ENCODE data around the gene CCDC102A. TPM values are rescaled to one million over a fixed set of nuclear protein-coding genes. Genes with fewer than 3 reads are reported as not detected.

Gene CCDC102A
- total RNA-seq, 1 experiment from 2014 or later, result 5.2 TPM

DNA sequence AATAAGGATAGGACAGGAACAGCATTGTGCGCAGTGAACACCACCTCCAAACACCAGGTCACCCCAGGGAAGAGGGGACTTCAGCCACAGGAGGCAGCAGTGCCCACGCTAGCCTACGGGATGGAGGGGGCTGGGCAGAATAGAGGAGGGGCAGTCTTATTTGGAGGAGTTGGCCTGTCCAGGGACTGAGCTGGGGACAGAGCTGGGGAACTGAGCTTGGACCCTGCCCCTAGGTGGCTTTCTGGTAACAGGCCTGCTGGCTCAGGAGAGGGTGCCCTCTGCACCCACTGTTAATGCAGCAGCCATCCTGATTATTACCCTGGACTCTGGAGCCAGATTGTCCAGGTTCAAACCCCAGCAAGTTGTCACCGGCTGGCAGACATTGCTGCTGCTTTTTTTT, 9.3 kb downstream of the CCDC102A start (continued):
- no peak for TF ChIP-seq ZNF423 (CRISPR knock-in tag; IDR thresholded peaks at IDR 0.05)
- TF ChIP-seq SMAD3 (CRISPR knock-in tag; IDR thresholded peaks at IDR 0.05; ENCODE audit: borderline replicate concordance), result no peak

DNA sequence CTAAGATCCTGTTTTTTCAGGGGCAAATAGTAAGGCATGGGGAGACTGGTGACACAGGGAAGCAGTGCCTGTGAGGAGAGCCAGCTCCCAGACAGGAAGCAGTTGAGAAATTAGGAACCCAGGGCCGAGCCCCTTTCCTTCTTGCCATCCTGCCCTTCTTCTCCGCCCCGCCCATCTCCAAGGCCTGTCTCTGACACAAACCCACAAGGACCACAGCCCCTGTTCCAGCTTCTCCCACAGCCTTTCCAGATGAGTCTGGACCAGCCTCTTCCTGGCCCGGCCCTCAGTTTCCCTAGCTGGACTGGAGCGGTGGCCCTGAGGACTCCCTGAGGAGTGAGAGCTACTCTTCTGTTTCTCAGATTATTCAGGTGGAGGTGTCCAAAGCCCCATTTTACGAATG, 9.9 kb downstream of the CCDC102A start:
- POLR2A ChIA-PET, result no interaction called here
- CTCF ChIA-PET, result interaction anchor here (0.5 to 3.6 kb wide), 5 partner anchors 10 to 282 kb away, joined by 3 to 38 read pairs (median 9); partner anchors contain the start of genes ARL2BP, CCDC102A and POLR2C

DNA sequence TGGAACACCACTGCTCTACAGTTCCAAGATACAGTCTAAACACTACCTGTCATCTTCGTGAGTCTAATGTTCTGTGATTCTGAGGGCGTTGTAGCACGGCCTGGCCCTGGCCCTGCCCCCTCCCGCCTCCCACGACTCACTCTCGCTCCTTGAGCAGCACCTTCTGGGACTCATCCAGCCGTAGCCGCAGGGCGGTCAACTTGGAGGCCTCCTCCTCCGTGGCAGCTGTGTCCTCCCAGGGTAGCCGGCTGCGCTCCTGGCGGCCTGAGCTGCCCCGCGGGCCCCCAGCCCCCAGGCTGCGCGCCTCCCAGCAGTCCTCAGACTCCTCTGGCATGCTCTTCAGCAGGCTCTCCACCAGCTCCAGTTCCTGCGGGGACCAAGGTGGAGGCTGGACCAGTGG, 10.6 kb downstream of the CCDC102A start:
- DNase-seq (ENCODE audit: low spot score), result no peak
- POLR2A ChIA-PET, result no interaction called here
- H3K9me3 Mint-ChIP-seq, result no peaks in the 10 kb centered on the region
- peaks cover 30% of the 10 kb centered on the region for H3K4me1 Mint-ChIP-seq
- no peak overlapping the region for H3K27ac Mint-ChIP-seq
- CTCF ChIA-PET, result interaction anchor here (0.7 to 3.6 kb wide), 3 partner anchors 11 to 64 kb away, joined by 4 to 22 read pairs (median 9); partner anchors contain the start of genes CCDC102A and POLR2C
- no peak for ATAC-seq
- TF ChIP-seq ZNF219 (CRISPR knock-in tag; IDR thresholded peaks at IDR 0.05; ENCODE audit: borderline replicate concordance) (no peak), SP1 (CRISPR knock-in tag; conservative IDR thresholded peaks at IDR 0.05) (no peak), NFATC4 (CRISPR knock-in tag; IDR thresholded peaks at IDR 0.05) (no peak)
- no peaks in the 10 kb centered on the region for H3K36me3 Mint-ChIP-seq
- peaks cover 26% of the 10 kb centered on the region for H3K27me3 Mint-ChIP-seq (ENCODE audit: low read depth)
- no peak overlapping the region for H3K4me3 Mint-ChIP-seq

More for the DNA sequence above, 9.9 kb downstream of the CCDC102A start:
- H3K27me3 Mint-ChIP-seq (ENCODE audit: low read depth), result peaks cover 29% of the 10 kb centered on the region
- peaks cover 38% of the 10 kb centered on the region for H3K4me1 Mint-ChIP-seq
- no peaks in the 10 kb centered on the region for H3K36me3 Mint-ChIP-seq
- TF ChIP-seq, protein P1, sequence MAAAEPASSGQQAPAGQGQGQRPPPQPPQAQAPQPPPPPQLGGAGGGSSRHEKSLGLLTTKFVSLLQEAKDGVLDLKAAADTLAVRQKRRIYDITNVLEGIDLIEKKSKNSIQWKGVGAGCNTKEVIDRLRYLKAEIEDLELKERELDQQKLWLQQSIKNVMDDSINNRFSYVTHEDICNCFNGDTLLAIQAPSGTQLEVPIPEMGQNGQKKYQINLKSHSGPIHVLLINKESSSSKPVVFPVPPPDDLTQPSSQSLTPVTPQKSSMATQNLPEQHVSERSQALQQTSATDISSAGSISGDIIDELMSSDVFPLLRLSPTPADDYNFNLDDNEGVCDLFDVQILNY (CRISPR knock-in tag; IDR thresholded peaks at IDR 0.05), result no peak
- no peak for TF ChIP-seq ETV6 (CRISPR knock-in tag; IDR thresholded peaks at IDR 0.05)
- TF ChIP-seq TEAD4 (CRISPR knock-in tag; IDR thresholded peaks at IDR 0.05), result no peak
- TF ChIP-seq, protein P2, sequence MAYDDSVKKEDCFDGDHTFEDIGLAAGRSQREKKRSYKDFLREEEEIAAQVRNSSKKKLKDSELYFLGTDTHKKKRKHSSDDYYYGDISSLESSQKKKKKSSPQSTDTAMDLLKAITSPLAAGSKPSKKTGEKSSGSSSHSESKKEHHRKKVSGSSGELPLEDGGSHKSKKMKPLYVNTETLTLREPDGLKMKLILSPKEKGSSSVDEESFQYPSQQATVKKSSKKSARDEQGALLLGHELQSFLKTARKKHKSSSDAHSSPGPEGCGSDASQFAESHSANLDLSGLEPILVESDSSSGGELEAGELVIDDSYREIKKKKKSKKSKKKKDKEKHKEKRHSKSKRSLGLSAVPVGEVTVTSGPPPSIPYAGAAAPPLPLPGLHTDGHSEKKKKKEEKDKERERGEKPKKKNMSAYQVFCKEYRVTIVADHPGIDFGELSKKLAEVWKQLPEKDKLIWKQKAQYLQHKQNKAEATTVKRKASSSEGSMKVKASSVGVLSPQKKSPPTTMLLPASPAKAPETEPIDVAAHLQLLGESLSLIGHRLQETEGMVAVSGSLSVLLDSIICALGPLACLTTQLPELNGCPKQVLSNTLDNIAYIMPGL (CRISPR knock-in tag; IDR thresholded peaks at IDR 0.05), result no peak
- no peak for TF ChIP-seq NFATC4 (CRISPR knock-in tag; IDR thresholded peaks at IDR 0.05)
- TF ChIP-seq FOXP1 (CRISPR knock-in tag; IDR thresholded peaks at IDR 0.05; ENCODE audit: borderline replicate concordance), result no peak
- TF ChIP-seq, protein P3, sequence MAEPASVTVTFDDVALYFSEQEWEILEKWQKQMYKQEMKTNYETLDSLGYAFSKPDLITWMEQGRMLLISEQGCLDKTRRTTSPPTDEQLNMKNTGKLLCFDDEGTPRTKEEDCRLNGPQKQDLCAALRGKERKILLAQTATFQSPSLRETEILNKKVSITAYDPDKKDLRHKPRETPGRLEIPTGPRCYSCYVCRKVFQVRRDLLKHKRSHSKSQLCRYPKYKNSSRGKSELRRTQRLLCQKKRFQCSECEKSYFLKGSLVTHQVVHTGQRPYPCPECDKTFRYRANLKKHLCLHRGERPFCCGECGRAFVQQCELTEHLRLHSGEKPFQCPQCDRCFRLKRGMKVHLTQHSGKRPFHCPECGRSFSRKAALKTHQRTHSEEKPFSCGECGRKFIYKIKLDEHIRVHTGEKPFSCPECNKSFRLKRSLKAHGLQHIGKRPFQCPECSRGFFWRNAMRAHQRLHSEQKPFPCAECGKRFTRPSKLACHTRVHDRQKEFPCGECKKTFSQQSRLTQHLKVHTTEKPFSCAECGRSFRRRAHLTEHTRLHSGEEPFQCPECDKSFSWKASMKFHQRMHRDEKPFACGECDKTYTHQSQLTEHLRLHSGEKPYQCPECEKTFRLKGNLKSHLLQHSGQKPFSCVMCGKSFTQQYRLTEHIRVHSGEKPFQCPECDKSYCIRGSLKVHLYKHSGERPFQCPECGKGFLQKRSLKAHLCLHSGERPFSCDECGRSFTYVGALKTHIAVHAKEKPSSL (CRISPR knock-in tag; conservative IDR thresholded peaks at IDR 0.05), result no peak
- no peak for TF ChIP-seq EMX1 (CRISPR knock-in tag; IDR thresholded peaks at IDR 0.05)
- TF ChIP-seq, protein P4, sequence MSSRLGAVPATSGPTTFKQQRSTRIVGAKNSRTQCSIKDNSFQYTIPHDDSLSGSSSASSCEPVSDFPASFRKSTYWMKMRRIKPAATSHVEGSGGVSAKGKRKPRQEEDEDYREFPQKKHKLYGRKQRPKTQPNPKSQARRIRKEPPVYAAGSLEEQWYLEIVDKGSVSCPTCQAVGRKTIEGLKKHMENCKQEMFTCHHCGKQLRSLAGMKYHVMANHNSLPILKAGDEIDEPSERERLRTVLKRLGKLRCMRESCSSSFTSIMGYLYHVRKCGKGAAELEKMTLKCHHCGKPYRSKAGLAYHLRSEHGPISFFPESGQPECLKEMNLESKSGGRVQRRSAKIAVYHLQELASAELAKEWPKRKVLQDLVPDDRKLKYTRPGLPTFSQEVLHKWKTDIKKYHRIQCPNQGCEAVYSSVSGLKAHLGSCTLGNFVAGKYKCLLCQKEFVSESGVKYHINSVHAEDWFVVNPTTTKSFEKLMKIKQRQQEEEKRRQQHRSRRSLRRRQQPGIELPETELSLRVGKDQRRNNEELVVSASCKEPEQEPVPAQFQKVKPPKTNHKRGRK (CRISPR knock-in tag; IDR thresholded peaks at IDR 0.05; ENCODE audit: borderline replicate concordance), result no peak
- TF ChIP-seq NR3C1 (CRISPR knock-in tag; conservative IDR thresholded peaks at IDR 0.05; ENCODE audit: low read depth), result no peak
- TF ChIP-seq ZBTB21 (CRISPR knock-in tag; IDR thresholded peaks at IDR 0.05; ENCODE audit: borderline replicate concordance), result no peak
- TF ChIP-seq, protein P5, sequence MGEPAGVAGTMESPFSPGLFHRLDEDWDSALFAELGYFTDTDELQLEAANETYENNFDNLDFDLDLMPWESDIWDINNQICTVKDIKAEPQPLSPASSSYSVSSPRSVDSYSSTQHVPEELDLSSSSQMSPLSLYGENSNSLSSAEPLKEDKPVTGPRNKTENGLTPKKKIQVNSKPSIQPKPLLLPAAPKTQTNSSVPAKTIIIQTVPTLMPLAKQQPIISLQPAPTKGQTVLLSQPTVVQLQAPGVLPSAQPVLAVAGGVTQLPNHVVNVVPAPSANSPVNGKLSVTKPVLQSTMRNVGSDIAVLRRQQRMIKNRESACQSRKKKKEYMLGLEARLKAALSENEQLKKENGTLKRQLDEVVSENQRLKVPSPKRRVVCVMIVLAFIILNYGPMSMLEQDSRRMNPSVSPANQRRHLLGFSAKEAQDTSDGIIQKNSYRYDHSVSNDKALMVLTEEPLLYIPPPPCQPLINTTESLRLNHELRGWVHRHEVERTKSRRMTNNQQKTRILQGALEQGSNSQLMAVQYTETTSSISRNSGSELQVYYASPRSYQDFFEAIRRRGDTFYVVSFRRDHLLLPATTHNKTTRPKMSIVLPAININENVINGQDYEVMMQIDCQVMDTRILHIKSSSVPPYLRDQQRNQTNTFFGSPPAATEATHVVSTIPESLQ (CRISPR knock-in tag; IDR thresholded peaks at IDR 0.05), result no peak
- H3K4me3 Mint-ChIP-seq, result no peak overlapping the region
- ATAC-seq (no peak), DNase-seq (ENCODE audit: low spot score) (no peak)
- H3K9me3 Mint-ChIP-seq, result no peaks in the 10 kb centered on the region
- no peak overlapping the region for H3K27ac Mint-ChIP-seq

Data from WTC11 (cell line).